ENCODE measurements around the gene TEX51. TPM values are rescaled to one million over a fixed set of nuclear protein-coding genes. Genes with fewer than 3 reads are reported as not detected.

The TEX51 gene
- total RNA-seq, 1 donor from 2014 or later = not detected

GRCh38 chr2:126889496-126890135 lies 9.1 kb upstream of the TEX51 start:
- ATAC-seq (ENCODE audit: poor library complexity) (no peak), DNase-seq (no peak)
- intact Hi-C loops (cut with DNase I) = no loop called here

GRCh38 chr2:126890136-126890510 lies 8.6 kb upstream of the TEX51 start:
- no peak for ATAC-seq (ENCODE audit: poor library complexity)
- intact Hi-C loops (cut with DNase I) = no loop called here
- DNase-seq = no peak

- no peak for ATAC-seq (ENCODE audit: poor library complexity)
- intact Hi-C loops (cut with DNase I) = no loop called here
- DNase-seq = no peak
Measured at GRCh38 chr2:126890551-126891450, 7.9 kb upstream of the TEX51 start.

- ATAC-seq (ENCODE audit: poor library complexity) = no peak
- intact Hi-C loops (cut with DNase I) = no loop called here
- DNase-seq = no peak
Measured at GRCh38 chr2:126891681-126892500, 6.8 kb upstream of the TEX51 start.

- ATAC-seq (ENCODE audit: poor library complexity) (no peak), DNase-seq (no peak)
- intact Hi-C loops (cut with DNase I) = no loop called here
Measured at GRCh38 chr2:126893153-126893552, 5.5 kb upstream of the TEX51 start.

GRCh38 chr2:126893606-126894005 lies 5.1 kb upstream of the TEX51 start:
- ATAC-seq (ENCODE audit: poor library complexity) = no peak
- intact Hi-C loops (cut with DNase I) = no loop called here
- DNase-seq = no peak

GRCh38 chr2:126894082-126894481 lies 4.6 kb upstream of the TEX51 start:
- DNase-seq (no peak), ATAC-seq (ENCODE audit: poor library complexity) (no peak)
- intact Hi-C loops (cut with DNase I) = no loop called here

GRCh38 chr2:126894585-126895182 lies 4.0 kb upstream of the TEX51 start:
- DNase-seq (no peak), ATAC-seq (ENCODE audit: poor library complexity) (no peak)
- intact Hi-C loops (cut with DNase I) = no loop called here

- DNase-seq = no peak
Measured at GRCh38 chr2:126895336-126895735, 3.4 kb upstream of the TEX51 start.

GRCh38 chr2:126896471-126896870 lies 2.2 kb upstream of the TEX51 start:
- DNase-seq (no peak), ATAC-seq (ENCODE audit: poor library complexity) (no peak)
- intact Hi-C loops (cut with DNase I) = no loop called here

More at GRCh38 chr2:126895336-126895735, 3.4 kb upstream of the TEX51 start:
- ATAC-seq (ENCODE audit: poor library complexity) = no peak
- intact Hi-C loops (cut with DNase I) = no loop called here

GRCh38 chr2:126899616-126900185 lies 1.0 kb downstream of the TEX51 start:
- DNase-seq (no peak), ATAC-seq (ENCODE audit: poor library complexity) (no peak)
- intact Hi-C loops (cut with DNase I) = no loop called here

- DNase-seq = no peak
- intact Hi-C loops (cut with DNase I) = no loop called here
- ATAC-seq (ENCODE audit: poor library complexity) = no peak
Measured at GRCh38 chr2:126900646-126901319, 2.1 kb downstream of the TEX51 start.

GRCh38 chr2:126901459-126901858 lies 2.8 kb downstream of the TEX51 start:
- DNase-seq = no peak
- intact Hi-C loops (cut with DNase I) = no loop called here
- ATAC-seq (ENCODE audit: poor library complexity) = no peak

GRCh38 chr2:126902152-126902835 lies 3.6 kb downstream of the TEX51 start:
- ATAC-seq (ENCODE audit: poor library complexity) (no peak), DNase-seq (no peak)
- intact Hi-C loops (cut with DNase I) = no loop called here

- DNase-seq (no peak), ATAC-seq (ENCODE audit: poor library complexity) (no peak)
- intact Hi-C loops (cut with DNase I) = no loop called here
Measured at GRCh38 chr2:126902859-126903258, 4.2 kb downstream of the TEX51 start.

- ATAC-seq (ENCODE audit: poor library complexity) = no peak
- intact Hi-C loops (cut with DNase I) = no loop called here
- DNase-seq = no peak
Measured at GRCh38 chr2:126905991-126906390, 7.3 kb downstream of the TEX51 start.

GRCh38 chr2:126906781-126907180 lies 8.1 kb downstream of the TEX51 start:
- no peak for ATAC-seq (ENCODE audit: poor library complexity)
- DNase-seq = no peak
- intact Hi-C loops (cut with DNase I) = no loop called here

GRCh38 chr2:126907671-126908070 lies 9.0 kb downstream of the TEX51 start:
- no peak for DNase-seq
- intact Hi-C loops (cut with DNase I) = no loop called here
- no peak for ATAC-seq (ENCODE audit: poor library complexity)

Measured in Right ventricle myocardium superior (tissue), 1 donor.